GM10847 (cell line): ENCODE data around the gene KIFC3.

ENCODE experiments used
- POLR2A ChIP-seq: IDR thresholded peaks from 2 replicates; pipeline ENCODE4 v1.6.1; 2011; ENCODE audit not compliant: insufficient read length; ENCODE audit errors: extremely low read depth

Gene KIFC3

DNA sequence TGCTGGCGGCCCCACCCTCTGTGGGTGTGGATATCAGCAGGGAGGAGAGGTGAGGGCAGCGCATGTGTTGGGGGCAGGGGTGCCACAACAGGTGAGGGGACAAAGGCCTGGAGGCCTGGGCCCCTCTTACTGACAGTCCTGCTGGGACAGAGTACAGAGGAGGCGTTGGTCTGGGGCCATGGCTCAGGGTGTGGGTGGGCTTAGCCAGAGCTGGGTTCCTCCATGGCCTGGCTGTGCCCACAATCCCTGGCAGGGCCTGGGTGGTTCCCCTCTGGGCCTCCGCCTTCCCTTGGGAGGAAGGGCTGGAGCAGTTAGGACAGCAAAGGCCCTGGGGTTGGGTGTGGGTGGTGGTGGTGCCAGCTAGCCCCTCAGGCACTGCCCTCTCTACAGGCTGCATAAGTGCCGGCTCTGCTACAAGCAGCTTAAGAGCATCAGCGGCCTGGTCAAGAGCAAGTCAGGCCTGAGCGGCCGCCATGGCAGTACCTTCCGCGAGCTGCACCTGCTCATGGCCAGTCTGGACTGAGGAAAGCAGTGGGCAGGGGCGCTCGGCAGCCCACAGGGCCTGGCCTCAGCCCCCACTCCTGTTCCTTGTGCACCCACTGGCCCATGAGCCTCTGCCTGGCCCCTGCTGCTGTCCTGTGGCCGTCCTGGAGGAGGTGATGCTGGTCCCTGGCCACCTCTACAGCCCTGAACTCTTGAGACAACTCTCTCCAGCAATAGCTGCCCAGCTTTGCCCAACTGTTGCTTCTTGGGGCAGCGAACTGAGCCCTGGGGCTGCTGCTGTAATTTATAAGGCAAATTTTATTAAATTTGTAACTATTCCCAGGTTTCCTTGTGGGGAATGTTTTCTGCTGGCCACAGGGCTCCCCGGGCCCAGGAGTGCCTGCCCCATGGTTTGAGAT lies 45.6 kb downstream of the KIFC3 start:
- TF ChIP-seq POLR2A = no peak

DNA sequence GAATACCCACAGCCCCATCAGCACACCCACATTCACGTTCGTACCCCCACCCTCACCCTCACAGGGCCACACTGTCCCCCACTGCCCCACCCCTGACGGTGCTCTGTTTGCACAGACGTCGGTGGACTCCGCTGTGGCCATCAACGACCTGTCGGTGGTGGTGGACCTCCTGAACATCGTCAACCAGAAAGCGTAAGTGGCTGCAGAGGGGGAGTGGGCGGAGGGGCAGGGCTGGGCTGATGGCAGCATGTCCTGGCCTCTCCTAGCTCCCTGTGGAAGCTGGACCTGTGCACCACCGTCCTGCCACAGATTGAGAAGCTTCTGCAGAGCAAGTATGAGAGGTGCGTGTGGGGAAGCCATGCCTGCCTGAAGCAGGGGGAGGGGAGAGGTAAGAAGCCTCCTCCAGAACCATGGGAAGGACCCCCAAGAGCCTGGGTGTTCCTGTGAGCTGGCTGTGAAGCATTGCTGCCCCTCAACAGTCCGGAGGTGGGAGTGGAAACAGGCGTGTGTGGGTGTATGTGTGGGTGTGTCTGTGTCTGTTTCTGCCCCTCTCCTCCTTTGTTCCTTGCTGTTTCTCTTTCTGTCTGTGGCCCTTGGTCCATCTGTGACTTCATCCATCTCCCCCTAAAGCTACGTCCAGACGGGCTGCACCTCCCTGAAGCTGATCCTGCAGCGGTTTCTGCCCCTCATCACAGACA lies 46.4 kb downstream of the KIFC3 start:
- TF ChIP-seq POLR2A = no peak

DNA sequence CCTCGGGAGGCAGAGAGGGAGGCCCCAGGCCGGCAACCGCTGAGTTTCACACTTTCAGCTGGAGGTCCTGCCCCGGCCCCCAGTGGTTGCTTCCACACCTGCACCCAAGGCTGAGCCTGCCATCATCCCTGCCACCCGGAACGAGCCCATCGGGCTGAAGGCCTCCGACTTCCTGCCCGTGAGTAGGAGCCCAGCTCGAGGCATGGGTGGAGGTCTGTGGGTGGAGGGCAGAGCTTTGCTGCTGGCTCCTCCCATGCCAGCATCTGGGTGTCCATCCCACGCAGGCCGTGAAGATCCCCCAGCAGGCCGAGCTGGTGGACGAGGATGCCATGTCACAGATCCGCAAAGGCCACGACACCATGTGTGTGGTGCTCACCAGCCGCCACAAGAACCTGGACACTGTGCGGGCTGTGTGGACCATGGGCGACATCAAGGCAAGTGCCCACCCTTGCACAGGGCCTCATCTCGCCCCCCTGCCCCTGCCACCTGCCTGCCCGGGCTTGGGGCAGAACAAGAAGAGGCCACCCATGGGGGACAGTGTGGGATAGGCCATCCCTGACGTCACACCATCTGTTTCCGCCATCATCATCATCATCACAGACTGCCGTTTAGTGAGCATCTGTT lies 47.1 kb downstream of the KIFC3 start:
- no peak for TF ChIP-seq POLR2A

DNA sequence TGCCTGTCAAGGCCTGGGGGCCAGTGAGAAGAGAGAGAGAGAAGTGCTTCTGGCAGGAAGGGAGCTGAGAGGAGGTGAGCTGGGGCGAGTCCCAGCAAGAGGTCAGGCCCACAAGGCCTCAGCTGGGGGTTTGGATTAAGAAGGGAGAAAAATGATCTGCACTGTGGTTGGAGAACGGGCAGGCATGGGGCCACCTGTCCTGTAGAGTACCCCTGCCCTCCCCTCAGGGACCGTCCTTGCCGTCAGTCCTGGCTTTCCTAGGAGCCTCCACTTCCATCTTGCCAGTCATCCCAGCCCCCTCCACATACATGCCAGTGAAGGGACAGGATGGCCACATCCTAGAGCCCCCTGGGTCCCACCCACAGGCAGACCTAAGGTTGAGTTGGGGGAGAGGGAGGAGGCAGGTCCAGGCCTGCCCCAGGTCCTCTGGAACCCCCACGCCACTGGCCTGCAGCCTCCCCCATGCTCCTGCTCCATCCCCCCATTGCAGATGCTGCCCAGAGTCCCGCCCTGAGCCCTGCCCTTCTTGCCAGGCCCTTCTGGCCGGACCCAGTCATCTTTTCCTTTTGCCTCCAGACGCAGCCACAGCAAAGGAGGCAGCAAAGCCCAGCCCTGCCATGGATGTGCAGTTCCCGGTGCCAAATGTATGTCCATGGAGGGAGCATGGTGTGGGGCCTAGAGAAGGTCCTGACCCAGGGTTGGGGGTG lies 47.8 kb downstream of the KIFC3 start:
- TF ChIP-seq POLR2A = no peak

DNA sequence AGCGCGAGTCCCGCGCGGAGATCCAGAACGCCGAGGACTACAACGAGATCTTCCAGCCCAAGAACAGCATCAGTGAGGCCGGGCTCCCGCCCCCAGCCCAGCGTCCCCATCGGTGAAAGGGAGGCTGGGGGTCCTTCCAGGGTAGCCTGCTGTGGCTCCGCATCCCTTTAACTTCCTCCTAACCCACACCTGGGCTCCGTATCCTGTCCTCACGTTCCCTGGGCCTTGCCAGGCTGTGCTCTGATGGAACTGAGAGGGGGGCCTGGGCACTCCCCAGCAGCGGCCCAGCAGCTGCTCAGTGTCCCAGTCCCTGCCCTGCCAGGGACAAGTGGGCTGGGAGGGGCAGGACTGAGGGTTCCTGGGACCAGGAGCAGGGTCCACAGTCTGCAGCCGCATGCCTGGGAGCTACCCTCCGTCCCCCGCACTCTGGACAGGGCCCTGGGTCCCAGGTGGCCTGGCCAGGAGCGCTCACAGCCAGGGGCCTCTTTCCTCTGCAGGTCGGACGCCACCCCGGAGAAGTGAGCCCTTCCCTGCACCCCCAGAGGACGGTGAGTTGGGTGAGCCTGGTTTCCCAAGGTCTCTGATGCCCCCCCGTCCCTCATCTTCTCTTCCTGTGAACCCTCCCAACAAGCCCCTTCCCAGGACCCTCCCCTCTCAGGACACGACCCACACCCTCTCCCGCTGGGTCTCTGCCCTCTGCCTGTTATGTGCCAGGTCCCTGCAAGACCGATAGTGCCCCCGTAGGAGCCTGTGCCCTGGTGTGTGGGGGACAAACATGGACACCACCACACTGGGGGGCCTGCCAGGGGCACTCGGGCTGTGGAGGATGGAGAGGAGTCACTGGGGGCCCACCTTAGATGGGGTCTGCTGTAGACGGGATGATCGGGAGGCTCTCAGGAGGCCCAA lies 48.6 kb downstream of the KIFC3 start:
- TF ChIP-seq POLR2A = no peak

DNA sequence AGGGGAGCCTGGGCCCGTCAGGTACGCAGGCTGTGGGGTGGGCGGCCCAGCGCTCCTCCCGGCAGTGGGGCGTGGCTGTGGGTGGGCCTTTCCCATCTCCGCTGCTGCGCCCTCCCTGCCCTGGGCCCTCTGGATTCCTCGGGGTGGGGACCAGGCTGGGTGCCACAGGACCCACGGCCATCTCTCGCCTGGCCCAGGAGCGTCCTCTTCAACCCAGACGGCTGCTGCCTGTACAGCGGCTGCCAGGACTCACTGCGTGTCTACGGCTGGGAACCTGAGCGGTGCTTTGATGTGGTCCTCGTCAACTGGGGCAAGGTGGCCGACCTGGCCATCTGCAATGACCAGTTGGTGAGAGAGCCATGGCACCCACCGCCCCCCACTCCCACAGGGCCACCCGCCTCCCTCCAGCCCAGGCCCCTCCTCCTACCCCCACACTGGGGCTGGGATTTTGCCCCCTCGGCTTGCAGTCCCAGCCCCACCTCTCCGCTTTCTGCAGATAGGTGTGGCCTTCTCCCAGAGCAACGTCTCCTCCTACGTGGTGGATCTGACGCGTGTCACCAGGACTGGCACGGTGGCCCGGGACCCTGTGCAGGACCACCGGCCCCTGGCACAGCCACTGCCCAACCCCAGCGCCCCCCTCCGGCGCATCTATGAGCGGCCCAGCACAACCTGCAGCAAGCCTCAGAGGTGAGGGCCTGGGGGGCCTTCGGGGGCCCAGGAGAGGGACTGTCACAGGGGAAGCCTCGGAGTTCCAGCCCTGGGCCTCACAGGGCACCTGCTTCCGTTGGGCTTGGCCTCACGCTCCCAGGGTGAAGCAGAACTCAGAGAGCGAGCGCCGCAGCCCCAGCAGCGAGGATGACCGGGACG lies 49.5 kb downstream of the KIFC3 start:
- no peak for TF ChIP-seq POLR2A

DNA sequence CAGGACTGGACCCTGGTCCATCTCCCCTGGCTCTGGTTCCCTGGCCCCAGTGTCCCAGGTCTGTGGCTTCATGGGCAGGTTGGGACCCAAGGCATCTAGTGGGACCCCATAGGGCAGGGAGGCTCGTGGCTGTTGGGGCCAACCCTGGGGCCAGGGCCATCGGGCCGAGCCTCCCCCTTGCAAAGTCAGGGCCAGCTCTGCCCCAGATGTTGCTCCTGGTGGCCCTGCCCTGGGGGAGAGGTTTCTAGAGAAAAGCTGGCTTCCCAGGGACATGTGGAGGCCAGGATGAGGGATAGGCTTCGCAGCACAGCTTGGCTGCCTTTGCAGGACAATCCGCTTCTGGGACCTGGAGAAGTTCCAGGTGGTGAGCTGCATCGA lies 50.1 kb downstream of the KIFC3 start:
- no peak for TF ChIP-seq POLR2A

DNA sequence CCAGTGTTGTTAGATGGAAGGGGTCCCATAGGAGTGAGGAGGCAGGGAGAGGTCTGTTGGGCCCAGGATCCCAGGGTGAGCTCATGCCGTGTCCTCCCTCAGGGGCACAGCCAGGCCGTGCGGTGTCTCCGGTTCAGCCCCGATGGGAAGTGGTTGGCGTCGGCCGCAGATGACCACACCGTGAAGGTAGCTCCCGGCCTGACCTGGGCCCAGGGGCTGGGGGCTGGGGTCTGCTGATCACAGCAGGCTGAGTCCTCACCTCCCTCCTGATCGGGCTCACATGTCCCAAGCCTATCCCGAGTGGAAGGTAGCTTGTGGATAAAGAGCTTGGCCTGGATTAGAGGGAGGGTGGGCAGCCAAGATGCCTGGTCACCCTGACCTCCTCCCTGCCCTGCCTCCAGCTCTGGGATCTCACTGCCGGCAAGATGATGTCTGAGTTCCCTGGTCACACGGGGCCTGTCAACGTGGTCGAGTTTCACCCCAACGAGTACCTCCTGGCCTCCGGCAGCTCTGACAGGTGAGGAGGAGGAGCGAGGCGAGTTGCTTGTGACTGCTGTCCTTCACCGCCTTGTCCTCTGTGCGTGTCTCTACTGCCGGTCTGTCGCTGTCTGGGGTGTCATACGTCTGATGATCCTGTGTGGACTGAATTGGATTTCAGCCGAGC lies 50.6 kb downstream of the KIFC3 start:
- no peak for TF ChIP-seq POLR2A

DNA sequence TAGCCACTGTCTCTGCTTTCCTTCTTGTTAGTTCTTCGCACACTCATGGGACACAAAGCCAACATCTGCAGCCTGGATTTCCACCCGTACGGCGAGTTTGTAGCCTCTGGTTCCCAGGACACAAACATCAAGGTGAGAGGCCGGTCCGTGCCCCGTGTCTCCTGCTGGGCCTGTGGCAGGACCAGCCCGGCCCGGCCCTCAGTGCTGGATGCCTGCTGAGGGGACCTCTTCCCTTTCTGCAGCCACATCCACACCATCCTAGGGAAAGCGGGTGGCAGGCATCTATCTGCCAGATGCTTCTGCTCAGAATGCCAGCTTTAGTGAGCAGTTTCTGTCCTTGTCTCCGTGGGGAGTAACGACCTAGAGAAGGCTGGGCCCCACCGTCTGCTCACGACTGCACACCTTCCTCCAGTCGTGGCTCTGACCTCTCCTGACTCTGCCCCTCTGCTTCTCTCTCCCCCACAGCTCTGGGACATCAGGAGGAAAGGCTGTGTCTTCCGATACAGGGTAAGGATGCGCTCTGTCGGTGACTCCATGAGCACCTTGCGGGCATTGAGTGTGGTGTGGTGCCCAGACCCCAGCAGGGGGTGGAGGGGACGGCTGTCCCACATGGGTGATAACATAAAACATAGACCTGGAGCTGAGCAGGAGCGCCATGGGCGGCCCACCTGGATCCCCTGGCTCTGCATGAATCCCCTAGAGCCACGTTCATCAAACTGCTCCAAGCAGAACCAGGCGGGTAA lies 51.3 kb downstream of the KIFC3 start:
- TF ChIP-seq POLR2A = no peak

DNA sequence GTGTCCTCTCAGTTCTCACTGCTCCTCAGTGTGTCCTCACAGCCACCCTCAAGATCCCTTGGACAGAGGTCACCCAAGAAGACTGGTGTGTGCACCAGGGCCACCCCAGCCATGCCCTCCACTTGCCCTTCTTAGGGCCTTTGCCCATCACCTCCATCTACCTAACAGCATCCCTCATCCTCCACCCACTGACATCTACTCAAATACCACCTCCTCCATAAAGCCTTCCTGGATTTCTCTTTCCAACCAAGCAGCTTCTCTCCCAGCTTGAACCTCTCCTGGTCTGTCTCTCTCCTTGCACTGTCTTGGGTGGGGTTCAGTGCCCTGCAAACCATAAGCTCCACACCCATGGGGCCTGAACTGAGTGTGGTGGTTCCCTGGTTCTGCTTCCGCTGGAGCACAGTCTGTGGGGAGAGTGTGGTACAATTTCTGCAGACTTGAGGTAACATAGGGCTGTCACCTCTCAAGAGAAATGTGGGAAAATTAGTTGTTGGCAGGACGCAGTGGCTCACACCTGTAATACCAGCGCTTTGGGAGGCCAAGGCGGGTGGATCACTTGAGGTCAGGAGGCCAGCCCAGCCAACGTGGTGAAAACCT lies 52.3 kb downstream of the KIFC3 start:
- TF ChIP-seq POLR2A = no peak

DNA sequence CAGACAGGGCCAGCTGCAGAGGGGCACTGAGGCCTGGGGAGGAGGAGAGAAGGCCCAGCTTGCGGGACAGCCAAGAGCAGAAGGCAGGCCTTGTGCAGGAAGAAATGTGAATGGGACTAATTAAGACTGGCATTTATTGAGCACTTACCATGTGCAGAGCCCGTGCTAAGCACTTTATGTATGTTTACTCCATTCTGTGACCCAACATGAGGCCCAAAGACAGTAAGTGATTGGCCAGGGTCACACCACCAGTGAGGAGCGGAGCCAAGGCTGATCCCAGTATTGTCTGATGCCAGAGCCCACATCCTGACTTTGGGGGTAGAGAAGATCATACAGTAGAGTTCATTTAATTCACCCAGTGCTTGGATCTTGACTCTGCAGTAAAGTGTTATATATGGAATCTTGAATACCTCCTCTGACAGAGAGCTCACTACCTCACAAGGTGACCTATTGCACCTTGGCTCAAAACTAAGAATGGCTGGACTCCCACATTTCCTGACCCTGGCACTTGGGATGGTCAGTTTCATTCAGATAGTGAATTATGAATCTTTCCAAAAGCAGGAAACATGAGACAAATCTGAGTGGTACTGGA lies 53.1 kb downstream of the KIFC3 start:
- TF ChIP-seq POLR2A = no peak

DNA sequence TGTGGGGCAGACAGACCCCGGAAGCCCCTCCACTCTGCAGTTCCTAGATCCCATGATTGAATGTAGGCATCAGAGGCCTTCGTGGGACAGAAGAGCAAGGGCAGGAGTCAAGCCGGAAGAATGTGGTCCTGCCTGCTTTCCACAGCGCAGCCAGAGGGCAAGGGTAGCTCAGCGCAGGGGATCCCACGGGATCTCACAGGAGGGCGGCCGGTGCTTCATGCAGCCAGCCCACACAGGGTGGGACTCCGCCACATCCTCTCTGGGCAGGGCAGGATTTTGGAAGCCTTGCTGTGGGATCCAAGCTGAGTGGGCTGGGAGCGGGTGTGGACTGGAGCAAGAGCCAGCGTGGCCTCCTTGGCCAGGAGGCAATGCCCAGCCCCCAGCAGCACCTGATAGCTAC lies 53.7 kb downstream of the KIFC3 start:
- TF ChIP-seq POLR2A = no peak
